ENCODE data around the gene ZNF695.

DNA sequence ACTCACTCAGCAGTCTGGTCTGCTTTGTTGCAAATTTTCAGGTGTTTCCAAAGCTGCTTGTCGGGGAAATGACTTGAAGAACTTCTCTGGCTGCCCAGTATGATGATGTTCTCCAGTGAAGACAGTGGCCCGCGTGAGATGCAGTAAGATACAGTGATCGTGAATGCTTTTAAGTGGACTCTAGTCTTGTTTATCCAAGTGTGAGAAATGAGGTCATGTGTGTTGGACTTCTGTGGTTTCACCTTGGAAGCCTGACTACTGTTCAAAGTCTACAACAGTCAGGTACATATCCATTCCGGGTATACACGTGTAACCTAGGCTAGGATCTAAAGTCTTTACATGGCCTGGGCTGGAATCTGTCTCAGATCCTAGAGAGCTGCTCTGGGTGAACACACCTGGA, 29.1 kb downstream of the ZNF695 start:
- TF ChIP-seq POLR2AphosphoS5 (IDR thresholded peaks at IDR 0.05; ENCODE audit: low read depth, low read length) = no peak
- no peak for TF ChIP-seq FOXP2 (optimal IDR thresholded peaks at IDR 0.05; ENCODE audit: borderline replicate concordance, extremely low read depth, extremely low read length, insufficient read depth)
